GM04503 (cell line): ENCODE results near the gene UXS1.
"Not testable (repeated sequence)": the region's sequence is repeated elsewhere in the genome, so short reads cannot be mapped to it uniquely, and the experiment has no call there.

Experiments
- DNase-seq: peaks from one replicate; pipeline ENCODE4 v3.0.0-alpha.2; 2012; ENCODE audit warnings: low read depth

The UXS1 gene

DNA sequence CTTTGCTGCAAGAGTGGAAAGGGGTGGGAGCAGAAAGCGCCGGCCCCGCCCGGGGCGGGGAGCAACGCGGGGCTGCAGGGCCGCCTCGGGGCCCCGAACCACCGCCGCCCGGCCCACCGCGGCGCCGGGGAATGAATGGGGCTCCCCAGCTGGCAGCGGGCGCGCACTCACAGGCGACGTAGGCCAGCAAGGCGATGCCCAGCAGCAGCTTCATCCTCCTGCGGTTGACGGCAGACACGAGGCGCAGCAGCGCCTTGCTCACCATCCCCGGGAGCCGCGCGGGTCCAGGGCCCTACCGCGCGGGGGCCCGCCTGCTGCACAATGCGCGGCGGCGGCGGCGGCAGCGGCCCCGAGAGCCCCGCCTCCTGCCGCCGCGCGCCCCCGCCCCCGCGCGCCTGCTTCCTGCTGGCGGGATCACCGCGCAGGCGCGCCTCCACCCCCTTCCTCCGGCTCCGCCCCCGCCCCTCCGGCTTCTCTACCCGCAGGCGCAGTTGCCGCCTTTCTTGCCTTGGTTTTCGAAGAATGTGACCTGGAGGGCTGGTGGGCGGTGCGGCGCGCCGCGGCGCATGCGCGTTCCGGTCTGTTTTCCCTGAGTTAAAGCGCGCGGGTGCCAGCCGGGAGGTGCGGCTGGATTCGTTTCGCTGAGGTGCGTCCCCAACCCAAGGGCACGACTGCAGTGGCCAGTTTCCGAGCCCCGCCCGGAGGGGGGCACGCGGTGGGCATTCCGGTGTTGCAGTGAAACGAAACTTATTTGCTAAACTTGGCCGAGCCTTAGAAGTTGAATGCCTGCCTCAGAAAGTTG lies at the start of gene UXS1:
Gene UXS1 (minus strand): TSS at position 325 of the 802 bp plus-strand sequence. CDS start 60 bp downstream, at position 265.
- peak; percentile 67 for DNase-seq

DNA sequence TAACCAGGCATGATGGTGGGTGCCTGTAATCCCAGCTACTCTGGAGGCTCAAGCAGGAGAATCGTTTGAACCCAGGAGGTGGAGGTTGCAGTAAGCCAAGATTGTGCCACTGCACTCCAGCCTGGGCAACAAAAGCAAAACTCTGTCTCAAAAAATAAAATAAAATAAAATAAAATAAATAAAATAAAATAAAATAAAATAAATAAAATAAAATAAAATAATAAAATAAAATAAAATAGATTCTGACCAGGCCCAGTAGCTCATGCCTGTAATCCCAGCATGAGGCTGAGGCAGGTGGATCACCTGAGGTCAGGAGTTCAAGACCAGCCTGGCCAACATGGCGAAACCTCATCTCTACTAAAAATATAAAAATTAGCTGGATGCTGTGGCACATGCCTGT lies 45.4 kb upstream of the UXS1 start:
- DNase-seq: not testable (repeated sequence)

DNA sequence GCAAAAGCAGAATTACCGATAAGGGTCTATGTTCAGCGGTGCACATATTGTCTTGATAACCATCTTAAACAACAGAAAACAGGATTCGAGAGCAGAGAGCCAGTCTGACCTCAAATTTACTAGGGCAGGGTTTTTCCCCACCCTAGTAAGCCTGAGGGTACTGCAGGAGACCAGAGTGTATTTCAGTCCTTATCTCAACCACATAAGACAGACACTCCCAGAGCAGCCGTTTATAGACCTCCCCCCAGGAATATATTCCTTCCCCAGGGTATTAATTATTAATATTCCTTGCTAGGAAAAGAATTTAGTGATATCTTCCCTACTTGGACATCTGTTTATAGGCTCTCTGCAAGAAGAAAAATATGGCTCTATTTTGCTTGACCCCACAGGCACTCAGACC lies 41.3 kb upstream of the UXS1 start:
- not testable (repeated sequence) for DNase-seq

DNA sequence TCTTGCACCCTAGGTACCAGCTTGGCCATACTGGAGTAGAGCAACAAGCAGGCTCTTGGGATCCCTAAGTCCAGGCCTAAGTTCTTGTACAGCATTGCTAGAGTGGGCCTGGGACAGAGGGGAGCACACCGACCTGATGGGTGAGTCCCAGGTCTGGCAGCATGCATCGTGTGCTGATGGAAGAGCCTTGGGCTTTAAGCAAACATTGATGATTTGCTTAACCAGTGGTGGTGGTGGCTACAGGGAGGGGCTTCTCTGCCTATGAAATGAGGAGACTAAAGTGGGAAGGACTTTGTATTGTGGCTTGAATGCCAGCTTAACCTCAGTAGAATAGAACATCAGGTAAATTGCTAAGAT lies 39.2 kb upstream of the UXS1 start:
- DNase-seq: no peak

DNA sequence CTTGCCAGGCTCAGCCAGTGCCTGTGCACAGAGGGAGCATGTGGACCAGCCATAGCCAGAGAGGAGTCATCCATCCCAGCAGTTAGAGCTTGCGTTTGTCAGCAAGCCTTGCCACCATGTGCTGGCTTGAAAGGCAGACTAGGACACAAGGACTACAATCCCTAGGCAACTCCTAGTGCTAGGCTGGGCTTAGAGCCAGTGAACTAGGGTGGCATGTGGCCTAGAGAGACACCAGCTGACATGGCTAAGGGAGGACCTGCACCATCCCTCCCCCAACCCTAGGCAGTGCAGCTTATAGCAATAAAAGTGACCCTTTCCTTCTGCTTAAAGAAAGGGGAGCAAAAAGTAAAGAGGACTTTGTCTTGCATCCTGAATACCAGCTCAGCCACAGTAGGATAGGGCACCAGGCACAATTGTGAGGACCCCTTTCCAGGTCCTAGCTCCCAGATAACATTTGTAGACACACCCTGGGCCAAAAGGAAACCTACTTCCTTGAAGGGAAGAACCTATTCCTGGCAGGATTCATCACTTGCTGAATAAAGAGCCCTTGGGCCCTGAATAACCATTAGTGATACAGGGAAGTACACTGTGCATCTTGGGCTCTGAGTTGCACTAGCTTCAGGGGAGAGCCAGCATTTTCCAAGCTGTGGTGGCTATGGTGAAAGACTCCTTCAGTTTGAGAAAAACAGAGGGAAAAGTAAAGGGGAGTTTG lies 38.7 kb upstream of the UXS1 start:
- no peak for DNase-seq

DNA sequence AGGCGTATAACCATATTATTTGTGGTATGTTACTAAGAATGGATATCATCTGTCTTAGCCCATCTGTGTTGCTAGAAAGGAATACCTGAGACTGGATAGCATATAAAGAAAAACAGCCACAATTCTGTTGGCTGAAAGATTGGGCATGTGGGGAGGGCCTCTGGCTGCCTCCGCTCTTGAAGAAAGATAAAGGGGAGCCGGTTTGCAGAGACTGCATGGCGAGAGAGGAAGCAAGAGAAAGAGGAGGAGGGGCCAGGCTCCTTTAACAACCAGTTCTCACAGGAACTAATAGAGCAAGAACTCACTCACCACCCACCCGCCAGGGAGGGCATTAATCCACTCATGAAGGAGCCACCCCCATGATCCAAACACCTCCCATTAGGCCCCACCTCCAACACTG lies 29.2 kb upstream of the UXS1 start:
- DNase-seq: no peak

DNA sequence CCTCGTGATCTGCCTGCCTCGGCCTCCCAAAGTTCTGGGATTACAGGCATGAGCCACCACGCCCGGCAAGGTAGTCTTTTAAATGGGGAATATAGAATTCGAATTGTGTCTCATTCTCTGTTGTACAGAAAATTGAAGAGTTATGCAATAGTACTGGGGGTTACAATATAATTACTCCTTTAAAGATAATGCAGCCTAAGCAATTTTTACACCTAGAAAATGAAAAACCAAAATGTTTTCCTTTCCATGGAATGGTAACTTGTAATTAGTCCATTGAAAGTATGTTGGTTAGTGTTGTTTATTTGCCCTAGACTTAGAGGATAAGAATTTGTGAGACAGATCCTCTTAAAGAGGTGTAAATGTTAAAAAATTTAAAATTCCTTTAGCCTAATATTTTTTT lies 28.0 kb upstream of the UXS1 start:
- DNase-seq: not testable (repeated sequence)

DNA sequence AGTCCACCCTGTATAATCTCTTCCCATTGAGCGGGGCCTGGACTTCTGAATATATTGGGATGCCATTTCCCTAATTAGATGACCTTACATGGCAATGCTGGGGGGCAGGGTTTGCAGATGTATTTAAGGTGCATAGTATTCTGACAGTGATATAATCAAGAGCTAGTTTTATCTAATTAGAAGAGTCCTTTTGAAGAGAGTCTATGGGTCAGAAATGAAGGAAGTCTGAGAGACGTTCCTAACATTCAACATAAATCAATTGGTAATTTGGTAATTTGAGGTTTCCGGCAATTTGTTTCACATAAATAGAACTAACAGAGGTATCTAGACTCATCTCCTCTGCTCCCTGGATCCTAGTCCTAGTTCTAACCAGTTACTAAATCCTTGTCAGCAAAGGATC lies 25.7 kb upstream of the UXS1 start:
- DNase-seq: no peak

DNA sequence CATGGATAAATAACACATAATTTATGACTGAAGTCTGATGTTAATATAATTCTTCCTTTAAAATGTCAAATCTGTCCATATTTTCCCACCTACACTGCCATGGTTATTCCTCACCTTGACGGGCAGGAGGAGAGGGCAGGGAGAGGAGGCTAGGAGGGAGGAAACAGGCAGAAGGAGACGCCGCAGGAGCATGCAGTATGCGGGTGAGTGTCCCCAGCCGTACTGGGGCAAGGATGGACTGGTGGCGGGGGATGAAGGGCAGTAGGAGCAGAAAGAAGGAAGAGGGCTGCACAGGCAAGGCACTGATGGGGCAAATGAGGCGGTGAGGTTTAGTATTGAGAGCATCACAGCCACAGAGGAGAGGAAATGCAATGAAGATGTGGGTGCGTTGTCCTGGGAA lies 25.1 kb upstream of the UXS1 start:
- not testable (repeated sequence) for DNase-seq

DNA sequence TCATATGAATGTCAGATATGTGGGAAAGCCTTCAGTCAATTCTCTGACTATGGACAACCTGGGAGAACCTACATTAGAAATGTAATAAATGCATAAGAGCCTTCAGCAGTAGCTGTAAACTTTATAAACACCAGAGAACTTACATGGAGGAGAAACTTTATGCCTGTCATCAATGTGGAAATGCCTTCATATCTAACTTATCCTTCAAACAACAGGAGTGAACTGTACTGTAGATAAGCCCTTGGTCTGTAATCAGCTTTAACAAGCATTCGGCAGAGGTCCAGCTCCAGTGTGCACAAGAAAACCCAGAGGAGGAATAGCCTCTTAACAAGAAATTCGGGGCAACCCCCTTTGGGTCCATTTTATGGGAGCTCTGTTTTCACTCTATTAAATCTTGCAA lies 14.8 kb upstream of the UXS1 start:
- no peak for DNase-seq

DNA sequence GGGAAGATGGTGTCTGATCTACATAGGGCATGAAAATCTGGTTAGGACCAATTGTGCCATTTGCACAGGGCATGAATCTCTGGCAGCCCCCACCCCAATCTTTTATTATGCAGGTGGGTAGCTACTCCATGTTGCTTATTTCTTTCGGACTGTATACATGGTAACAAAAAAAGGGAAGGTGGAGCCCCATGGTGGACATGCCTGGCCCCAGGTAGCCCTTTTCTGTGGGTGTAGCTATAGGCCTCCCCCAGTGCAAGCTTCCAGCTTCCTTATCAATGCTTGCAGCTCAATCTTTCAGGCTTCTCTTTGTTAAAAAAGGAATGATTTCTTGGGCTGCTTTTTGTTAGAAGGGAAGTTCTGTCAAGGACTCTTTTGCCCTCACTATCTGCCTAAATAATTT lies 14.3 kb upstream of the UXS1 start:
- no peak for DNase-seq

DNA sequence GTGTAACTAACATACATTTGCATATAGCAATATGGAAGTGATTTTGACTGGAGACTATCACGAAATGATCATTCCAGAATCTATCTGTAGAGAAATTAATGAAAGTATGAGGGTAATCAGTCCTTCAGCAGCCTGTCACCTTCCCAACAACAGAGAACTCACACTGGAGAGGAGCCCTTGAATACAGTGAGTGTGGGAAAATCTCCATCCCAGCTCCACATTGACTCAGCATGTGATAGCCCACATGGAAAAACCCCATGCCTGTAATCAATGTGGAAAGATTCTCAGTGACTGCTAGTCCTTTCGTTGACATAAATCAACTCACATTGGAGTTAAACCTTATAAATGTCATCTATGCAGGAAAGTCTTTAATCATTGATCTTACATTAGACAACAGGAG lies 13.1 kb upstream of the UXS1 start:
- no peak for DNase-seq

DNA sequence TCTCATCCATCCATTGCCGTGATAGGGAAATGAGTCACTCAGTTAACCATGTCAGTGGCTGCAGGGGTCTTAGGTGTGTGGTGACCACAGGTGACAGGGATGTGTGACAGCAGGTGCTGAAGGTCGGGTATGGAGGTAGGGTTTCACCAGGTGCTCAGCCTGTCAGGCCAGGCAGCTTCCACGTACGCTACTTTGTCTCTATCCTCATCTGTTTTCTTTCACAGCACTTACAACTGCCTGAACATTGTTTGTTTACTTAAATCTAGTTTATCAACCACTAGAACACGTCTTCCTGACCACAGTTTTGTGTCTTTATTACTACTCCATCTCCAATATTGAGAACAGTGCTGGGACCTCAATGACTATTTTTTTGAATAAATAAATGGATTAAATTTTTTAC lies 11.4 kb upstream of the UXS1 start:
- no peak for DNase-seq

DNA sequence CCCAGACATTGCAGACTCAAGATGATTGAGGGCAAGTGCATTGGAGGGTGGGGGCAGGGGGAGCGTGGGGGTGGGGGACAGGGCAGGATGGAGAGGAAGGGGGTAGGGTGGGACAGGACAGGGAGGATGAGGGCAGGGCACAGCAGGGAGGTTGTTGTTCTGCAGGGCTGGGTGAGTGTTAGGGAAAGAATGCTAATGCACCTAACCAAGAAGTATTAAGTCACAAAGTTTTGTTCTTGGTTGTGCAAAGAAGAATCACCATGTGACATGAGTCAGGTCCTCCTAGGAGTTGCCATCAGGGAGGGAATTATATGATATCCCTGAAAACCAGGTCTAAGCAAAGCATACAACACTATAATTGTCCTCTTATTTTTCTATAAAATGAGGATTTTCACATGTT lies 10.4 kb upstream of the UXS1 start:
- DNase-seq: not testable (repeated sequence)

DNA sequence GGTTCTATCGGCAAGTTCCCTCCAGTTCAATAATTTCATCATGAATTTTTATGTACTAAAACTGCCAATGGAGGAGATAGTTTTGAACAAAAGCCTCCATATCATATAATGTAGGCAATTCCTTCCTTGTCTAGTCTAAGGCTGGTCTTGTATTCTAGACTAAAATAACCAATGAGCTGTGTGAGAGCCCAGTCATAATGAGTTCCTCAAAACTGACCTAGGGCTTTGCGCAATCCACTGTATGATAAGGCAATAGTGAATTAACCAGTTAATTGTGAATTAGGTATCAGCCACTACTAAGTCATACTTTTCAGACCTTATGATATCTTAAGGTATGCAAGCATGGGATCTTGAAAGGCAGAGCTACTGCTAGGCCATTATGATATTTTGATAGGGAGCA lies 7.6 kb upstream of the UXS1 start:
- no peak for DNase-seq

DNA sequence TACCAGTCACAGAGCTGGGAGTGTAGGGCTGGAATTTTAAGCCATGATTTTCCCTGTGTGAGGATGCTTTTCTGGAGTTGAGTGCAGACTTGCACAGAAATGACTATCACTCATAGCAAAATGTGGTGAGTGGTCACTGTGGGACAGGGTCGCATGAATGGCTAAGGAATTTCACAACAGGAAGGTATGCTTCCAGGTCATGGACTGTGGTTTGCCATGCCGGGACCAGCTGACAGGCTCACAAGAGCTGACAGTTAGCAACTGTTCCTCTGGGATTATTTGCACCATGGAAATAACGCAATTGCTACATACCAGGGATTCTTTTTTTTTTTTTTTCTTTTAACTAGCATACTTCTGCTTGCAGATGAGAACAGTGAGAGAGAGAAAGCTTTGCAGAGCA lies 3.8 kb upstream of the UXS1 start:
- peak; percentile 97 for DNase-seq

DNA sequence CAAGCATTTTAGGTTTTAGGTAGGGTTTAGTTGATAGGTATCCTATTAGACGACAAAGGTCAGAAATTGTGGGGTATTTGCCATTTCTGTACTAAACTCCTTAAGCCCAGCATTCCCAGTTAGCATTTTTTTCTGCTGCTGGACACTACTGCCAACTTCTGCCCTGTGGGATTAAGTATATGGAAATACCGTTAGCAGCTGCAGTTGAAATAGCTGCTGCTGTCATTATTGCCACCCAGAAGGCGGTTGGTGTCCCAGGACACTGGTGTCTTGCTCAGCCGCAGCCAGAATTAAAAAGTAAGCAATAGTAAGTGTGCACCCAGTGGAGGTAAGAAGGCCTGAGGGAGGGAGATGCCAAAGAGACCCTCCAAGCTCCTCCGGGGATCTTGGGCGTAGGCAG lies 1.9 kb upstream of the UXS1 start:
- DNase-seq: no peak

DNA sequence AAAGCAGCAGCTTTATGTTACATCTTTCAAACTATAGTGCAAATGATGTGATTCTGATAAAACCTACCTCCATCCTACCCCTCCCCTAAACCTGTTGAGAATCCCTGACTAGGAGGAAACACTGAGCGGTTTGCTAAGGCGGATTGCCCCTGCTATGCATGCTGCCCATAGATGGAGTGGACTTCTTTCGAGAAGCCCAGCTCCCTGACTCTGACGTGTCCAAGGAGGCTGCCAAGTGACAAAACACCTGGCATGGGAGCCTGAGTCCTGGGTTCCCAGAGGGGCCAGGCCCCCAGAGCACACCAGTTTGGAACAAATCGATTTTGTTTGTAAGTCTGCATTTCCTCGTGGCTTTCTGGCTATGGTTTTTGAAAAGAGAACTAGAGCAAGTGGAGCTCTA lies 1.4 kb upstream of the UXS1 start:
- no peak for DNase-seq

DNA sequence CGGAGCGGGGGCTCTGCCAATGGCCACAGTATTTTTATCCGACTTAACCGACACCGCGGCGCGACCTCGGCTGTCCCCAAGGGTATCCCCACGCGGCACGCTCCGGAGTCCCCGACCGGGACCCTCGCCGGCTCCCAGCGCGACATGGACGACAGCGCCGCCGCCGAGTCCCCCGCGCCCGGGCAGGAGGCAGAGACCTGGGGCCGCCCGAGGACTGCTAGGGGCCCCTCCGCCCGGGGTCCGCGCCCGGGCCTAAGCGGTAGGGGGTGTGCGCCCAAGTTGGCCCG lies 468 bp downstream of the UXS1 start:
- DNase-seq: no peak

DNA sequence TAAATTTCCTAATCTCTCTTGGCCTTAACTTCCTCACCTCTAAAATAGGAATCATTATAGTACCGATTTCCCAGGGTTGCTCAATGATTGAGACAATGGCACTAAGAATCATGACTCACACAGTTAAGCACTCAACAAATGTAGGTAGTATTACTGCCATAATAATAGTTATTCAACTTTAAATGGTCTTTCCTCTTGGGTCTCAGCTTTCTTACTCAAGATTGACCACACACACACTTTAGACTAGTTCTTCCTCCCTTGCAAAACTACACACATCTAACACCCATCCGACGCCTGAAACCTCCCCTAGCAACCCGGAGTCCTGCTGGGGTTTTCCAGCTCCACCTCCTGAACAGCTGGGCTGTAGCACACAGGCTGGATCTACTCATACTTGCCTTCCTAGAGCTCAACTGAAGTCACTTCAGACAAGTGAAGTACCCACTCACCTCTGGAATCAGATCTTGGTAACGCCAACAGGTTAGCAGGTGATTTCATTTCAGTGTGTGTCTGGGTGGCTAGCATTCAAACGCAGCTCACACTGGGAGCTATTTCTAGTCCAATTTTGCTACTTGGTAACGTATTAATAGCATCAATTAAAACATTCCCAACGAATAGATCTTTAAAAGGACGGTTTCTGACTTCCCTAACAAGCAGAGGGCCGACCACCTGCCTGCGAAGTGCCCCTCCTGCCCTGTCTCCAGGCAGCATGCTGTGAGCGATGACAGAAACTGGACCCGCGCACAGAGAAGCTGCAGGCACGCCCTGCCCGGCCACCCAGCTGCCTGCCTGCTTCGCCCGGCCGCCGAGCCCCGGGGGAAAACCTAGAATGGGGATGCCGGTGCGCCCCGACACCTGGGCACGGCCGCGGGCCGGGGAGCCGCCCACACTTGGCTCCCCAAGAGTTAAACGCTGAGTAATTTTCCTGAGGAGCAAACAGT lies 1.1 kb downstream of the UXS1 start:
- peak; percentile 85 for DNase-seq

DNA sequence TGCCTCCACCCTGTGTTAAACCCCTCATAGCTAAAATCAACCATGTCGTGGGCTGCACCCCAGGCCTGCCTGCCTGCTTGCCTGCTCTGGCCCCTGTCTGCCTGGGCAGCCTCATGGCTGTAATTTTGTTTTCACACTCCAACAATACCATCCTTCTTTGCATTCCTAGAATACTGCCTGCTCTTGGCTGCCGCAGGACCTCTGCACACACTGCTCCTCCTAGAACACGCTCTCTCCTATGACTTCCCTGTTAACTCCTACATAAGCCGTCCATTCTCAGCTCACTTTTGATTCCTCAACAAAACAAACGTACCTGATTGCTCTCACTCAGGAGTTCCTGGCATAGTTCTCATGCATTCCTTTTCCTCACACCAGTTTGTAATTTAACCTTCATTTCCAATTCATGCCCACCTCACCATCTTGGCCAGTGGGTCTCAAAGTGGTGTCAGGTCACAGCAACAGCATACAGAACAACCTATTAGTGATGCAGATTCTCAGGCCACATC lies 2.5 kb downstream of the UXS1 start:
- DNase-seq: no peak

DNA sequence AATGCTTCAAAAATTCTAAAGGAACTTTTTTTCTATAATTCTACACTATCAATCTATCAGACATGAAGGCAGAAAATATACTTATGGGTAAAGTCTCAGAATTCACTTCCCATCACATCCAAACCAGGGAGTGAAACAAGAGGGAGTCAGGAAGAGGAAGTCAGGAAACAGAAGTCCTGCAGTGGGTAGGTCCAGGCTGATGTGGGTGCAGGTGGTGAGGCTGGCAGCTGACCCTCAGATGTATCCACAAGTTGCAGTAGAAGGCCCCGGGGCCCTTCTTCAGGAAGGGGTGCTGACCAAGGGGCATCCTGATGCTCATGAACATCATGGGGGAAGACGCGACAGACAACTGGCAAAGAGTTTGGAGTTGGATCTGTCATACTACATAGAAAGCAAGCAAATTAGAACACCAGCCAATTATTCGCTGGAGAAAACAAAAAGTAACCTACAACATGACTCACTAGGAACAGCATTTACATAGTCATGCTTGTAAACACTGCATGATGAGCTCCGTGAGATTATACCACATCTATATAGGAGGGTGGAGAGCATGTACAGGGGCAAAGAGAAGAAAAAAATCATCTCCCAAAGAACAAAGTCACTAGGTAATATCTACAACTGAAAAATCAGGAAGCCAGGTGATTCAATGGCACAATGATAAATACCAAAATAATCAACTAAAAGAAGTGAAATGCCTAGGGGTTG lies 4.2 kb downstream of the UXS1 start:
- DNase-seq: peak; percentile 12
